ENCODE results near the gene L1CAM.

Gene L1CAM

GRCh38 chrX:153886915-153887314 is 942 bp upstream of the L1CAM start:
- no peak for DNase-seq (ENCODE audit: low read depth)
- no peak for TF ChIP-seq CTCF (conservative IDR thresholded peaks at IDR 0.05; ENCODE audit: low read depth, low read length)
- no peak overlapping the region for H3K4me3 ChIP-seq (ENCODE audit: low read depth, low read length)

GRCh38 chrX:153885208-153885787 is 675 bp downstream of the L1CAM start:
- no peak overlapping the region for H3K4me3 ChIP-seq (ENCODE audit: low read depth, low read length)
- no peak for TF ChIP-seq CTCF (conservative IDR thresholded peaks at IDR 0.05; ENCODE audit: low read depth, low read length)
- no peak for DNase-seq (ENCODE audit: low read depth)

- DNase-seq (ENCODE audit: low read depth): no peak
- no peak for TF ChIP-seq CTCF (conservative IDR thresholded peaks at IDR 0.05; ENCODE audit: low read depth, low read length)
- no peak overlapping the region for H3K4me3 ChIP-seq (ENCODE audit: low read depth, low read length)
These were observed 1.4 kb downstream of the L1CAM start for GRCh38 chrX:153884590-153884989.

GRCh38 chrX:153884136-153884535 is 1.8 kb downstream of the L1CAM start:
- no peak overlapping the region for H3K4me3 ChIP-seq (ENCODE audit: low read depth, low read length)
- no peak for TF ChIP-seq CTCF (conservative IDR thresholded peaks at IDR 0.05; ENCODE audit: low read depth, low read length)
- no peak for DNase-seq (ENCODE audit: low read depth)

- no peak for DNase-seq (ENCODE audit: low read depth)
- H3K4me3 ChIP-seq (ENCODE audit: low read depth, low read length): no peak overlapping the region
- TF ChIP-seq CTCF (conservative IDR thresholded peaks at IDR 0.05; ENCODE audit: low read depth, low read length): no peak
These were observed 2.7 kb downstream of the L1CAM start for GRCh38 chrX:153883163-153883843.

GRCh38 chrX:153882557-153882956 is 3.4 kb downstream of the L1CAM start:
- H3K4me3 ChIP-seq (ENCODE audit: low read depth, low read length): no peak overlapping the region
- DNase-seq (ENCODE audit: low read depth): no peak
- no peak for TF ChIP-seq CTCF (conservative IDR thresholded peaks at IDR 0.05; ENCODE audit: low read depth, low read length)

GRCh38 chrX:153882086-153882498 is 3.9 kb downstream of the L1CAM start:
- no peak overlapping the region for H3K4me3 ChIP-seq (ENCODE audit: low read depth, low read length)
- no peak for DNase-seq (ENCODE audit: low read depth)
- no peak for TF ChIP-seq CTCF (conservative IDR thresholded peaks at IDR 0.05; ENCODE audit: low read depth, low read length)
